Fibroblast of villous mesenchyme (primary cell): ENCODE data around the gene RPL35A. TPM values are rescaled to one million over a fixed set of nuclear protein-coding genes. Genes with fewer than 3 reads are reported as not detected.

ENCODE experiments used
- small RNA-seq: library from RNA; depleted of rRNA; stranded (forward); fragments of <200 nt; gene quantifications from one replicate; pipeline ENCODE3, GENCODE V24; 2012
- total RNA-seq: library from RNA; depleted of rRNA; stranded (reverse); fragments of >200 nt; gene quantifications from 2 replicates; pipeline ENCODE4 v1.2.3, GENCODE V29; 2012

The RPL35A gene
- total RNA-seq, 1 donor = 453 TPM

Small RNA genes lying within 50 kb of the gene (small RNA-seq; reads per million reads assigned to genes)
- gene RNU6-621P = not detected

Other genes starting within 250 kb of the RPL35A start
- gene RUBCN, start 213.3 kb upstream of the RPL35A start, total RNA-seq = 26.4 and 28.1 TPM in 2 replicates
- gene FYTTD1, start 200.3 kb upstream of the RPL35A start, total RNA-seq = 43.5 and 58.3 TPM in 2 replicates
- gene LRCH3, start 158.9 kb upstream of the RPL35A start, total RNA-seq = 96.3 and 149 TPM in 2 replicates
- gene LMLN, start 10.0 kb downstream of the RPL35A start, total RNA-seq = 6.5 and 8.1 TPM in 2 replicates